Measurements from ENCODE around the gene KRTAP19-6. TPM values are rescaled to one million over a fixed set of nuclear protein-coding genes. Genes with fewer than 3 reads are reported as not detected.
"Not testable (repeated sequence)": the region's sequence is repeated elsewhere in the genome, so short reads cannot be mapped to it uniquely, and the experiment has no call there.

KRTAP19-6 gene
- total RNA-seq, 2 experiments from 2014 or later, result not detected

DNA sequence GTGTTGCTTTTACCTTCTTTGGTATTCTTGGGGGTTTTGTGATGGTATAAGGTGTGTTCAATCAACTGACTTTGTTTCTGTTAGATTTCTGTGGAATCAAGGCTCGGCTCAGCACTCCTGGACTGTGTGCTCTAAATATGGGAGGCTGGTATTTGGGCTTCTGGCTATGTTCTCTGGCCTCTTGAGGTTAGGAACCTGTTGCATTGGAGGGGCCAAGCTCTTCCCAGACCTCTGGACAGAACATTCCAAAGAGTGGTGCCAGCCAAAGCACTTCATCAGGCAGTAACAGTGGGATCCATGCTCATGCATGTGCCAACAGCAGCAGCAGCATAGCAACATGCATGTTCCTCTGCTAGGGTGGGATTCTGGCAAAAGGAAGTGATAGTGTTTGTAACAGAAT lies 11.1 kb upstream of the KRTAP19-6 start:
- H3K27ac Mint-ChIP-seq, result no peak overlapping the region
- CTCF ChIA-PET, result no interaction called here
- H3K4me1 Mint-ChIP-seq, result no peaks in the 10 kb centered on the region
- POLR2A ChIA-PET, result interaction anchor here (0.6 kb wide), 1 partner anchor 56 kb away, joined by 4 read pairs; the partner anchor contains the start of gene KRTAP19-4
- intact Hi-C loops (cut with DNase I, micrococcal nuclease), result no loop called here
- H3K36me3 Mint-ChIP-seq (ENCODE audit: low read depth), result no peaks in the 10 kb centered on the region
- ATAC-seq (no peak), DNase-seq (no peak)
- no peak overlapping the region for H3K4me3 Mint-ChIP-seq
- H3K27me3 Mint-ChIP-seq, result peaks cover 5% of the 10 kb centered on the region
- H3K9me3 Mint-ChIP-seq (ENCODE audit: low read depth), result peaks cover 4% of the 10 kb centered on the region

DNA sequence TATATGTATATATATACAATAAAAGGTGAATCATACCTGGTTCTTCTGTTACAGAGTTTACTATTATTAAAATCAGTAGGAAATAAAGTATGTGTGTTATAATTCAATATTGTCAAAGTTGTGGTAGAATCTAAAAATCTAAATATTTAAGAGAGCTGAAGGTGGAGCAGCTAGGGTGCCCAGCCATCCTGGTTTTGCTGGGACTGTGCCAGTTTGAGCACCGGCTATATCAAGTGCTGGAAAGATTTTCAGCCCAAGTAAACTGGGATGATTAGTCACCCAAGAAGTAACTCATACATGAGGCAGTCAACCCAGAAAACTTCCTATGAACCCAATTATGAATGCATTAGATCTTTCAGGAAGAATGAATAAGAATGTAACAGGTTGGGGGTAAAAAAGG lies 22.8 kb downstream of the KRTAP19-6 start:
- CTCF ChIA-PET, result no interaction called here
- intact Hi-C loops (cut with DNase I, micrococcal nuclease), result no loop called here
- ATAC-seq (no peak), DNase-seq (no peak)
- POLR2A ChIA-PET, result no interaction called here
- peaks cover 1% of the 10 kb centered on the region for H3K27me3 Mint-ChIP-seq
- H3K27ac Mint-ChIP-seq, result no peak overlapping the region
- no peaks in the 10 kb centered on the region for H3K36me3 Mint-ChIP-seq (ENCODE audit: low read depth)
- H3K9me3 Mint-ChIP-seq (ENCODE audit: low read depth), result no peaks in the 10 kb centered on the region
- H3K4me1 Mint-ChIP-seq, result no peaks in the 10 kb centered on the region
- no peak overlapping the region for H3K4me3 Mint-ChIP-seq

DNA sequence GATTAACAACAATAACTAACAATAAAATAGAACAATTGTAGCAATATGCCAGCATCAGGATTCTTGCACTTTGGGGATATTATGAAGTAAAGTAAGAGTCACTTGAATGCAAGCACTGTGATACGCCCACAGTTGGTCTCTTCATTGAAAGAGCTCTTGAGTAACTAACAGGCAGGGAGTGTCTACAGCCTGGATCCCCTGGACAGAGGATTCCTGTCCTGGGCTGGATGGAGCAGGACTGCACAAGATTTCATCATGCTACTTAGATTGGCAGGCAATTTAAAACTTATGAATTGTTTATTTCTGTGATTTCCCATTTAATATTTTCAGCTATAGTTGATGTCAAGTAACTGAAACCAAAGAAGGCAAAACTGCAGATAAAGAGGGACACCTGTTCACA lies 26.0 kb downstream of the KRTAP19-6 start:
- POLR2A ChIA-PET, result no interaction called here
- CTCF ChIA-PET, result interaction anchor here (2.4 kb wide), 1 partner anchor 9 kb away, joined by 7 read pairs; no protein-coding TSS in a partner anchor
- ATAC-seq, result no peak
- no peaks in the 10 kb centered on the region for H3K9me3 Mint-ChIP-seq (ENCODE audit: low read depth)
- no peak overlapping the region for H3K4me3 Mint-ChIP-seq
- H3K27ac Mint-ChIP-seq, result no peak overlapping the region
- no peaks in the 10 kb centered on the region for H3K36me3 Mint-ChIP-seq (ENCODE audit: low read depth)
- DNase-seq, result no peak
- no peaks in the 10 kb centered on the region for H3K4me1 Mint-ChIP-seq
- intact Hi-C loops (cut with DNase I, micrococcal nuclease), result no loop called here
- H3K27me3 Mint-ChIP-seq, result no peaks in the 10 kb centered on the region

DNA sequence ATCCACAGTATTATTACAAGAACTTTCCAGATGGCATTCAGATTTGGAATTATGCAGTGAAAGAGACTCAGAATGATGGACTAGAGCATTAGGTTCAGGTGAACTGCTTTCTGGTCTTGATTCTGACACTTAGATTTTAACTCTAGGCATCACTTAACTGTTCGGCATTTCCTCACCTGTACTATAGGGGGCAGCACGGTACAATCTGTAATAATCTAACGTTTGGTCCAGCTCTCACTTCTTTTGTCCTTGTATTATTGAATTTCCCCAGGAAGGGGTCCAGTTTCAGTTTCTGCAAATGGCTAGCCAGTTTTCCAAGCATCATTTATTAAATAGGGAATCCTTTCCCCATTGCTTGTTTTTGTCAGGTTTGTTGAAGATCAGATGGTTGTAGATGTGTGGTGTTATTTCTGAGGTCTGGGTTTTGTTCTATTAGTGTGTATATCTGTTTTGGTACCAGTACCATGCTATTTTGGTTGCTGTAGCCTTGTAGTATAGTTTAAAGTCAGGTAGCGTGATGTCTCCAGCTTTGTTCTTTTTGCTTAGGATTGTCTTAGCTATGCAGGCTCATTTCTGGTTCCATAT lies 36.0 kb downstream of the KRTAP19-6 start:
- H3K4me1 Mint-ChIP-seq; H3K27ac Mint-ChIP-seq; POLR2A ChIA-PET; H3K27me3 Mint-ChIP-seq; H3K36me3 Mint-ChIP-seq (ENCODE audit: low read depth); H3K4me3 Mint-ChIP-seq; H3K9me3 Mint-ChIP-seq (ENCODE audit: low read depth); ATAC-seq: not testable (repeated sequence)
- peak; percentile 21 for DNase-seq
- intact Hi-C loops (cut with DNase I, micrococcal nuclease), result loop anchor here (1.0 to 2.0 kb wide), 3 partner anchors 227 to 581 kb away; no protein-coding TSS in a partner anchor
- CTCF ChIA-PET, result interaction anchor here (1.0 to 3.2 kb wide), 5 partner anchors 11 to 64 kb away, joined by 3 to 16 read pairs (median 5); partner anchors contain the start of gene KRTAP19-2

DNA sequence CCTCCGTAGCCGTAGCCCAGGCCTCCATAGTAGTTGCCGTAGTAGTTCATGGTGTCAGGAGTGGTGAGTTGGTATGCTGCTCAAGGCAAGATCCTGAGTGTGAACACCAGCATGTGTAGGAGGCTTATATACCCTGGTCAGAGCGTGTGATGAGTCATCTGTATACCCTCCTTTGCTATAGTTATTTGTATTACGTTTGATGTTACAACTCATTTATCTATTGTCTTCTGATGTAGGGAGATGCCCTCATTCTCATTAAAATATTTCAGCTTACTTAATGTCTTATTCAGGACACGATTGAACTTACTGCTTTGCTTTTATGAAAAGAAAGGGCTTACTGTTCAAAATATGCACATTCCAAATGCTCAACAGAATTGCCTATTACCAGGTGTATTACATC lies 39.6 kb downstream of the KRTAP19-6 start, which contains the start of gene KRTAP19-5:
Gene KRTAP19-5, minus strand, starts transcription at position 101 of the 400 bp plus-strand sequence. Its CDS starts 51 bp downstream, at position 50.
- ChIA-PET CTCF (no interaction called here), POLR2A (no interaction called here)
- Mint-ChIP-seq H3K27ac (no peak within 1 kb of the TSS), H3K4me3 (no peak within 1 kb of the TSS), H3K4me1 (no peaks in the 10 kb centered on the region), H3K9me3 (ENCODE audit: low read depth) (no peaks in the 10 kb centered on the region), H3K27me3 (no peaks in the 10 kb centered on the region), H3K36me3 (ENCODE audit: low read depth) (no peaks in the 10 kb centered on the region)
- DNase-seq, result no peak
- intact Hi-C loops (cut with DNase I, micrococcal nuclease), result no loop called here
- no peak for ATAC-seq

DNA sequence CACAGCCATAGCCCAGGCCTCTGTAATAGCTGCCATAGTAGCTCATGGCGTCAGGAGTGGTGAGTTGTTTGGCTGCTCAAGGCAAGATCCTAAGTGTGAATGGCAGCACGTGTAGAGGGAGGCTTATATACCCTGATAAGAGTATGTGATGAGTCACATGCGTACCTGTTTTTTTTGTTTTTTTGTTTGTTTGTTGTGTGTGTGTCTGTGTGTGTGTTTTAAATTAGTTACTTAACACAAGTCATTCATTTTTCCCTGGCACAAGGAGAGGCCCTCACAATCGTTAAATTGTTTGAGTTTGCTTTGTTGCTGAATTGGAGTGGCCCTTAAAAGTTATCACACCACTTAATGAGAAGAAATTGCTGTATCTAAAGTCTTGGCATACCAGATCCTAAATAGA lies 44.6 kb downstream of the KRTAP19-6 start, which contains the start of gene KRTAP19-4:
Gene KRTAP19-4, minus strand, starts transcription at position 101 of the 400 bp plus-strand sequence. Its CDS starts 55 bp downstream, at position 46.
- no peak within 1 kb of the TSS for H3K27ac Mint-ChIP-seq
- intact Hi-C loops (cut with DNase I, micrococcal nuclease), result no loop called here
- no peaks in the 10 kb centered on the region for H3K27me3 Mint-ChIP-seq
- no peak for DNase-seq
- ChIA-PET POLR2A (interaction anchor here (0.6 kb wide), 1 partner anchor 56 kb away, joined by 4 read pairs; no protein-coding TSS in a partner anchor), CTCF (interaction anchor here (0.6 kb wide), 1 partner anchor 509 kb away, joined by 3 read pairs; no protein-coding TSS in a partner anchor)
- H3K36me3 Mint-ChIP-seq (ENCODE audit: low read depth), result no peaks in the 10 kb centered on the region
- ATAC-seq, result no peak
- H3K4me1 Mint-ChIP-seq, result no peaks in the 10 kb centered on the region
- H3K9me3 Mint-ChIP-seq (ENCODE audit: low read depth), result no peaks in the 10 kb centered on the region
- no peak within 1 kb of the TSS for H3K4me3 Mint-ChIP-seq

DNA sequence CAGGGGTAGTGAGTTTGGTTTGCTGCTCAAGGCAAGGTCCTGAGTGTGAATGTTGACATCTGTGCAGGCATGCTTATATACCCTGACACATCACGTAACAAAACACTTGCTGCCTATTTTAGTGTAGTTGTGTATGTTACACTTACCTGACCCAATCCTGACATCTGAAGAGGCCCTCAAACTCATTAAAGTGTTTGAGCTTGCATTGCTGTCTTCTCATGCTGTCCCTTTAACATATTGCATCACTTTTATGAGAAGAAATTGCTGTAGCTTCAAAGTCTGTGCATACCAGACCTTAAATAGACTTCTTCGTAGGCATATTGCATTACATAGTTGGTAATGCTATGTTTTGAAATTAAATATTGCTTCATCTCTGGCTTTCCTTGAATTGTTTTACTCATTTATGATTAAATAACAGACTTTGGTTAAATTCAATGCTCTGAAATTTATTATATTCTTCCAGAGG lies 49.7 kb downstream of the KRTAP19-6 start, which contains the start of gene KRTAP19-3:
Gene KRTAP19-3, minus strand, starts transcription at position 51 of the 466 bp plus-strand sequence. CDS start 56 bp downstream, outside the sequence.
- Mint-ChIP-seq H3K36me3 (ENCODE audit: low read depth) (no peaks in the 10 kb centered on the region), H3K27ac (no peak within 1 kb of the TSS), H3K27me3 (peaks cover 2% of the 10 kb centered on the region), H3K9me3 (ENCODE audit: low read depth) (no peaks in the 10 kb centered on the region), H3K4me1 (no peaks in the 10 kb centered on the region), H3K4me3 (no peak within 1 kb of the TSS)
- ChIA-PET POLR2A (no interaction called here), CTCF (interaction anchor here (1.1 kb wide), 1 partner anchor 14 kb away, joined by 3 read pairs; no protein-coding TSS in a partner anchor)
- intact Hi-C loops (cut with DNase I, micrococcal nuclease), result no loop called here
- ATAC-seq (no peak), DNase-seq (no peak)

Other genes starting within 250 kb of the KRTAP19-6 start
- not detected for gene KRTAP26-1, start 221.5 kb downstream of the KRTAP19-6 start, total RNA-seq
- not detected for gene KRTAP27-1, start 204.2 kb downstream of the KRTAP19-6 start, total RNA-seq
- gene KRTAP23-1, start 193.3 kb downstream of the KRTAP19-6 start, total RNA-seq, result not detected
- gene KRTAP13-2, start 169.6 kb downstream of the KRTAP19-6 start, total RNA-seq, result not detected
- not detected for gene KRTAP13-1, start 145.8 kb downstream of the KRTAP19-6 start, total RNA-seq
- gene KRTAP13-3, start 115.9 kb downstream of the KRTAP19-6 start, total RNA-seq, result not detected
- gene KRTAP13-4, start 111.6 kb downstream of the KRTAP19-6 start, total RNA-seq, result not detected
- gene KRTAP15-1, start 101.6 kb downstream of the KRTAP19-6 start, total RNA-seq, result not detected
- not detected for gene KRTAP19-1, start 61.5 kb downstream of the KRTAP19-6 start, total RNA-seq
- gene KRTAP19-2, start 54.4 kb downstream of the KRTAP19-6 start, total RNA-seq, result not detected
- not detected for gene KRTAP19-3, start 49.9 kb downstream of the KRTAP19-6 start, total RNA-seq
- gene KRTAP19-4, start 44.7 kb downstream of the KRTAP19-6 start, total RNA-seq, result not detected
- gene KRTAP19-5, start 39.7 kb downstream of the KRTAP19-6 start, total RNA-seq, result not detected
- not detected for gene KRTAP19-7, start 19.4 kb upstream of the KRTAP19-6 start, total RNA-seq
- gene KRTAP22-2, start 48.5 kb upstream of the KRTAP19-6 start, total RNA-seq, result not detected
- gene KRTAP6-3, start 50.6 kb upstream of the KRTAP19-6 start, total RNA-seq, result not detected
- not detected for gene KRTAP6-2, start 57.0 kb upstream of the KRTAP19-6 start, total RNA-seq
- not detected for gene KRTAP22-1, start 59.2 kb upstream of the KRTAP19-6 start, total RNA-seq
- not detected for gene KRTAP6-1, start 72.1 kb upstream of the KRTAP19-6 start, total RNA-seq
- not detected for gene KRTAP20-1, start 74.6 kb upstream of the KRTAP19-6 start, total RNA-seq
- not detected for gene KRTAP20-4, start 78.8 kb upstream of the KRTAP19-6 start, total RNA-seq
- gene KRTAP20-2, start 93.3 kb upstream of the KRTAP19-6 start, total RNA-seq, result not detected
- not detected for gene KRTAP20-3, start 101.0 kb upstream of the KRTAP19-6 start, total RNA-seq
- gene KRTAP21-3, start 176.9 kb upstream of the KRTAP19-6 start, total RNA-seq, result not detected
- gene KRTAP21-2, start 205.4 kb upstream of the KRTAP19-6 start, total RNA-seq, result not detected
- not detected for gene KRTAP21-1, start 213.6 kb upstream of the KRTAP19-6 start, total RNA-seq